Caco-2 (cell line): ENCODE measurements around the gene IGF2BP3. TPM values are rescaled to one million over a fixed set of nuclear protein-coding genes. Genes with fewer than 3 reads are reported as not detected.

Experiments used
- BruUV-seq: library from RNA; stranded (reverse); fragments of 400-500 nt; replicated peaks from 2 replicates; lab custom pipeline; 2021; lab: Mats Ljungman, UMichigan
- CTCF ChIA-PET: fragments of 300-600 bp; sonication (Branson Sonifier 250); formaldehyde crosslinking; loops from one replicate; lab custom pipeline; 2022; ENCODE audit warnings: antibody characterized with exemption; lab: Charles Lee
- POLR2A ChIA-PET: fragments of 300-600 bp; sonication (Branson Sonifier 250); formaldehyde crosslinking; loops from one replicate; lab custom pipeline; 2022; ENCODE audit warnings: antibody characterized with exemption; lab: Charles Lee
- DNase-seq, 2 experiments: peaks; one replicate each; pipeline versions ENCODE4 v3.0.0 to v3.0.0-alpha.2; 2020 to 2022
- H3K27me3 ChIP-seq: replicated peaks from 2 replicates; pipeline ENCODE4 v1.6.0; 2011; ENCODE audit warnings: low read length; ENCODE audit not compliant: control insufficient read depth, insufficient read depth
- H3K36me3 ChIP-seq: 2 replicates; pipeline ENCODE4 v1.5.1; 2011; ENCODE audit warnings: low read length; ENCODE audit not compliant: control insufficient read depth, insufficient read depth
- H3K4me1 ChIP-seq: fragments of 250-450 bp; sonication (Bioruptor Pico); 2 replicates; pipeline ENCODE4 v1.5.1; 2020; ENCODE audit warnings: mild to moderate bottlenecking
- H3K4me3 ChIP-seq: 2 replicates; pipeline ENCODE4 v1.5.1; 2011; ENCODE audit warnings: low read depth, mild to moderate bottlenecking, control low read depth, low read length
- H3K9me3 ChIP-seq: fragments of 250-450 bp; sonication (Bioruptor Pico); 2 replicates; pipeline ENCODE4 v1.5.1; 2020; ENCODE audit warnings: mild to moderate bottlenecking, moderate library complexity
- H3K27ac Mint-ChIP-seq: one replicate; pipeline ENCODE4 v1.8.0; 2022; ENCODE audit warnings: mixed read lengths; ENCODE audit not compliant: unreplicated experiment
- H3K27me3 Mint-ChIP-seq: one replicate; pipeline ENCODE4 v1.8.0; 2022; ENCODE audit warnings: mixed read lengths; ENCODE audit not compliant: insufficient read depth, unreplicated experiment
- H3K36me3 Mint-ChIP-seq: one replicate; pipeline ENCODE4 v1.8.0; 2022; ENCODE audit warnings: mild to moderate bottlenecking, mixed read lengths; ENCODE audit not compliant: insufficient read depth, unreplicated experiment
- H3K4me1 Mint-ChIP-seq: one replicate; pipeline ENCODE4 v1.8.0; 2022; ENCODE audit warnings: low read depth, mixed read lengths; ENCODE audit not compliant: unreplicated experiment
- H3K4me3 Mint-ChIP-seq: one replicate; pipeline ENCODE4 v1.8.0; 2022; ENCODE audit warnings: mild to moderate bottlenecking, moderate library complexity, mixed read lengths; ENCODE audit not compliant: unreplicated experiment
- H3K9me3 Mint-ChIP-seq: one replicate; pipeline ENCODE4 v1.8.0; 2022; ENCODE audit warnings: mixed read lengths; ENCODE audit not compliant: unreplicated experiment
- CTCF ChIP-seq, 2 experiments: fragments of 200-600 bp in 1 of 2; IDR thresholded peaks; 1 replicate in 1 of 2; 2 replicates in 1 of 2; pipeline versions ENCODE4 v1.5.1 to v1.8.0; 2011 to 2022; ENCODE audit warnings: antibody characterized with exemption in 1 of 2, control low read depth in 1 of 2, inconsistent platforms in 1 of 2, low read depth in 1 of 2, low read length in 1 of 2, mild to moderate bottlenecking in 1 of 2, moderate library complexity in 1 of 2; ENCODE audit not compliant: insufficient read depth in 1 of 2, severe bottlenecking in 1 of 2, unreplicated experiment in 1 of 2
- intact Hi-C: fragments of 100-400 bp; cut with micrococcal nuclease; formaldehyde crosslinking; loops from one replicate; pipeline ENCODE4 v1.10.0; 2022; ENCODE audit not compliant: unreplicated experiment
- total RNA-seq: library from RNA; stranded (reverse); gene quantifications from 2 replicates; pipeline ENCODE4 v1.2.3, GENCODE V29; 2022

The IGF2BP3 gene
- total RNA-seq, 1 experiment from 2014 or later = 127 TPM

GRCh38 chr7:23385140-23385539 lies 85.2 kb downstream of the IGF2BP3 start:
- Mint-ChIP-seq H3K36me3 (peaks cover 82% of the 10 kb centered on the region), H3K27ac (no peak overlapping the region), H3K4me1 (peaks cover 15% of the 10 kb centered on the region), H3K4me3 (no peak overlapping the region), H3K27me3 (no peaks in the 10 kb centered on the region), H3K9me3 (no peaks in the 10 kb centered on the region)
- Histone ChIP-seq H3K27me3 (no peaks in the 10 kb centered on the region), H3K36me3 (no peaks in the 10 kb centered on the region; the same call in 1 of the 2 replicates), H3K9me3 (no peaks in the 10 kb centered on the region), H3K4me1 (peaks cover 27% of the 10 kb centered on the region), H3K4me3 (no peak overlapping the region)
- intact Hi-C loops = no loop called here
- ChIA-PET POLR2A (no interaction called here), CTCF (no interaction called here)
- DNase-seq = no peak
- no peak for TF ChIP-seq CTCF (IDR thresholded peaks at IDR 0.05; ENCODE audit: insufficient read depth in 1 of 2, low read depth in 1 of 2, low read length in 1 of 2, severe bottlenecking in 1 of 2, unreplicated experiment in 1 of 2)
- no TSS peak for BruUV-seq

GRCh38 chr7:23383225-23383624 lies 87.1 kb downstream of the IGF2BP3 start:
- BruUV-seq = no TSS peak
- CTCF ChIA-PET = no interaction called here
- Mint-ChIP-seq H3K36me3 (peaks cover 71% of the 10 kb centered on the region), H3K4me1 (peaks cover 31% of the 10 kb centered on the region), H3K9me3 (no peaks in the 10 kb centered on the region), H3K27ac (no peak overlapping the region), H3K4me3 (no peak overlapping the region), H3K27me3 (no peaks in the 10 kb centered on the region)
- intact Hi-C loops = no loop called here
- Histone ChIP-seq H3K4me1 (peaks cover 42% of the 10 kb centered on the region), H3K36me3 (no peaks in the 10 kb centered on the region; the same call in 1 of the 2 replicates), H3K4me3 (no peak overlapping the region), H3K9me3 (no peaks in the 10 kb centered on the region), H3K27me3 (no peaks in the 10 kb centered on the region)
- no peak for DNase-seq
- POLR2A ChIA-PET = interaction anchor here (0.7 kb wide), 1 partner anchor 664 kb away, joined by 4 read pairs; no protein-coding TSS in a partner anchor
- no peak for TF ChIP-seq CTCF (IDR thresholded peaks at IDR 0.05; ENCODE audit: insufficient read depth in 1 of 2, low read depth in 1 of 2, low read length in 1 of 2, severe bottlenecking in 1 of 2, unreplicated experiment in 1 of 2)

- peaks cover 47% of the 10 kb centered on the region for H3K4me1 Mint-ChIP-seq
- CTCF ChIA-PET = interaction anchor here (1.0 to 1.4 kb wide), 2 partner anchors 23 to 108 kb away, joined by 3 to 4 read pairs; no protein-coding TSS in a partner anchor
These were observed 89.3 kb downstream of the IGF2BP3 start for GRCh38 chr7:23380961-23381360.

More at GRCh38 chr7:23380961-23381360, 89.3 kb downstream of the IGF2BP3 start:
- Histone ChIP-seq H3K9me3 (no peaks in the 10 kb centered on the region), H3K4me3 (no peak overlapping the region), H3K27me3 (no peaks in the 10 kb centered on the region), H3K36me3 (no peaks in the 10 kb centered on the region; the same call in 1 of the 2 replicates), H3K4me1 (peaks cover 61% of the 10 kb centered on the region)
- no TSS peak for BruUV-seq
- peaks cover 69% of the 10 kb centered on the region for H3K36me3 Mint-ChIP-seq
- no peaks in the 10 kb centered on the region for H3K9me3 Mint-ChIP-seq
- H3K27me3 Mint-ChIP-seq = no peaks in the 10 kb centered on the region
- peak overlapping the region; percentile 2 for H3K4me3 Mint-ChIP-seq
- DNase-seq = no peak
- POLR2A ChIA-PET = no interaction called here
- intact Hi-C loops = no loop called here
- no peak for TF ChIP-seq CTCF (IDR thresholded peaks at IDR 0.05; ENCODE audit: insufficient read depth in 1 of 2, low read depth in 1 of 2, low read length in 1 of 2, severe bottlenecking in 1 of 2, unreplicated experiment in 1 of 2)
- peak overlapping the region; percentile 32 for H3K27ac Mint-ChIP-seq
